HG03520 (cell line): ENCODE data around the gene ABCA4.
"Not testable (repeated sequence)": the region's sequence is repeated elsewhere in the genome, so short reads cannot be mapped to it uniquely, and the experiment has no call there.

ENCODE experiments used
- ATAC-seq: cut with Tn5 transposase; IDR thresholded peaks from one replicate; pipeline ENCODE4 v1.9.1; 2021; ENCODE audit warnings: mild to moderate bottlenecking, moderate library complexity; ENCODE audit not compliant: unreplicated experiment

The ABCA4 gene

GRCh38 chr1:94011709-94012595 lies 109.0 kb downstream of the ABCA4 start:
- ATAC-seq, result no peak

DNA sequence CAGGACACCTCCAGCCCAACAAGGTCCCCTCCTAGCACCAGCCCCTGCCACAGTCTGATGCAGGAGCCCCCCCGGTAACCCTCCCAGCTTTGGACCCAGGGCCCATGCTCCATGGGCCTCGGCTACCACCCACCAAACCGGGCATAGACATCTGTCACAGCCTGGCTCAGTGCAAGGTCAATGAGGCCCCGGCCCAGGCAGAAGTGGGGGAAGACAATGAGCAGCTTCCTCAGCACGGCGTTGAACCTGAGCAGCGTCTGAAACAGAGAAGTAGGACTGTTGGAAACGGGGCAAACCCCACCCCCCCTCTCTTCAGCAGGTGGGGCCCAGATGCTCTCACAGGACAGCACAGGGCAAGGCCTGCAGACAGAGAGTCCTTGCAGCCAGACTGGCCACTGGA lies 109.8 kb downstream of the ABCA4 start:
- ATAC-seq, result no peak

- ATAC-seq, result no peak
Observed at GRCh38 chr1:94009304-94009703, 111.6 kb downstream of the ABCA4 start.

DNA sequence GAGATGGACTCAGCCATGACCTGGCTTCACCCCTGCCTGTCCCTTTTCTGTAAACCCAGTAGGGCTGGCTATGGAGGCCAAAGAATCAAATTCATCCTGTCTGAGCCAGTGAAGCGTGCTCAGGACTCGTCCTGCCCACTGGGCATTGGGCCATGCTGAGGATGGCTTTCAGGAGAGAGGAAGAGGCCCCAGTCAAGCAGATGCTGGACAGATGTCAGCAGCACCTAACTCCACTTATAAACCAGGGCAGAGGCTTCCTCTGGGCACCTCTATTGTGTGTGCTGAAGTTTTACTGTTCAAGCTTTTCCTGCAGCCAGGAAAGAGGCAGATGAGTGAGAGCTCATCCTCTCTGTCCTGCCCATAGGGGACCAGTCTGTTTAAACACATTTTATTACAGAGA lies 114.3 kb downstream of the ABCA4 start:
- no peak for ATAC-seq

- no peak for ATAC-seq
Observed at GRCh38 chr1:94004924-94005323, 116.0 kb downstream of the ABCA4 start.

- no peak for ATAC-seq
Observed at GRCh38 chr1:94002046-94002787, 118.7 kb downstream of the ABCA4 start.

GRCh38 chr1:94001397-94002045 lies 119.4 kb downstream of the ABCA4 start:
- no peak for ATAC-seq

GRCh38 chr1:94000510-94001282 lies 120.3 kb downstream of the ABCA4 start:
- ATAC-seq, result no peak

DNA sequence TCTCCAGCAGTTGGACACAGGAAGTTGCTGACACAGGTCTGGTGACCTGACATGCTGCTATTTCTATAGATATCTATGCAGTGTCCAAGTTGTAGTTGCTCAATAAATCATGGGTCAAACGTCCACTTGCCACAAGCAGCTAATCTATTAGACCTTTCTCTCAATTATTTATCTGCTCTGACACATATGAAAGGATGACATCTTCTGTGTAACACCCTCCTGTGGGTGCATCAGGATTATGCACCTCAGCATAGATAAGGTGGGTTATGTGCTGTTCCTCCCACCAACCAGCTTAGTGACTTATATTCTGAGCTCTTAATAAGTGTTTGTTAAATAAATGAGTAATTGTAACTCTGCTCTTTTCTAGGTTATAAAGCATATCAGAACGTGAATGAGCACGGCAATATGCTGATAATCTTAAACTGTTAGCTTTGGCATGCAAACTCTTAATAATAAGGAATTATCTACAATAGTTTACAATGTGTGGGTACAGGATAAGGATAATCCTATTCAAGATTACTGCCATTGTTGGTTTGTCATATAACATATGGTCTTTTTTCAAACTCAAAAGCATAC lies 121.0 kb downstream of the ABCA4 start:
- ATAC-seq, result no peak

DNA sequence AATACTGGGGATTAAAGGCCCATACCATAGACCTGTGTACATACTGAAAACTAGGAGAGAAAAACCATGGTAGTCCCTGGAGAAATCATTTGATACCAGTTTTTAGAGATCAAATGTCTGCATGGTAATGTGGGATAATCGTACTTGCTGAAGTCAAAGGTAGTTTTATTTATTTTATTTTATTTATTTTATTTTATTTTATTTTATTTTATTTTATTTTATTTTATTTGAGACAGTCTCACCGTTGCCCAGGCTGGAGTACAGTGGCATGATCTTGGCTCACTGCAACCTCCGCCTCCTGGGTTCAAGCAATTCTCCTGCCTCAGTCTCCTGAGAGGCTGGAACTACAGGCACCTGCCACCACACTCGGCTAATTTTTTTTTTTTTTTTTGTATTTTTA lies 122.4 kb downstream of the ABCA4 start:
- not testable (repeated sequence) for ATAC-seq

DNA sequence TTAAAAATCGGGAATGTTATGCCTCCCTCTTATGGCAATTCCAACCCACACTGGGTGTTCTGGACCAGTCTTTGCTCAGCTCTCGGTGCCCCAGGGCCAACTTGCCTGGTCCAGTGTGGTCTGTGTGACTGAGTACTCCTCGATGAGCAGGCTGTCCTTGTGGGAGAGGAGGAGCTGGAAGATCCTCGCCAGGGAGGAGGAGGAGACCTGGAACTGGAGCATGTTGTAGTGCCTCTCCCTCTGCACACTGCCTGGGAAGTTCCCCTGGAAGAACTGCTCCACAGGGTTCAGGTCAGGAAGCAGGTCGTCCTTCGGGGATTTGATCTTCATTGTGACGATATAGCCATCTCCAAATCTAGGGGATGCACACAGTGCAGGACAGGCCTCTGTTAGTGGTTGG lies 123.2 kb downstream of the ABCA4 start:
- ATAC-seq, result no peak

DNA sequence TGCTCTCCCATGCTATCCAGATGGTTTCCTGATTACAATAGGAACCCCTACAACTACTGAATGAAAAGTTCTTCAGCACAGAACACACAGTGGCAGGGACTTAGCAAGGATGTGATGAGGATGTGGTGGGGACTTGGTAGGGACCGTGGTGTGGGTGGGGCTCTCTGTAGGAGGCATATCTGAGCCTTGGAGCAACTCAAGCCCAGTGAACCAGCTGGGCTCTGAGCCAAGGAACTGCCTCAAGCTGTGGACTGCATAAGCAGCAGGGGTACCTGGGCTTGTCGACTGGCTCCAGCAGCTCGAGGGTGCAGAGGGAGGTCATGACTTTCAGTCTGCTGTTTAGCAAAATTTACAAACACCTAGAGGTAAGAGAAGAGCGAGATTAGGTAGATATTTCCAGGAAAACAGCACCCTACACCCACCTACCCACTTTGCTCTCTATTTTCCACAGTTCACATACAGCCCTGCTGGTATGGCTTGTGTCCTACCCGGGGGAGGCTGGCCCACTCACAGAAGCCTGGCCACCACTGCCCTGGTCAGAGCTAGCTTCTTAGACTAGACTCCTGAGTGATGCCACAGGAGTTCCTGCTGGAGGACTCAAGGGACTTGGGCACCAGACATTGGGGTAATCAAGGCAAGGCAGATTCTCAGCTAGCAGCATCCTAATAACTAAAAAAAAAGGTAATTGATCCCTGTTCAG lies 125.0 kb downstream of the ABCA4 start:
- no peak for ATAC-seq

DNA sequence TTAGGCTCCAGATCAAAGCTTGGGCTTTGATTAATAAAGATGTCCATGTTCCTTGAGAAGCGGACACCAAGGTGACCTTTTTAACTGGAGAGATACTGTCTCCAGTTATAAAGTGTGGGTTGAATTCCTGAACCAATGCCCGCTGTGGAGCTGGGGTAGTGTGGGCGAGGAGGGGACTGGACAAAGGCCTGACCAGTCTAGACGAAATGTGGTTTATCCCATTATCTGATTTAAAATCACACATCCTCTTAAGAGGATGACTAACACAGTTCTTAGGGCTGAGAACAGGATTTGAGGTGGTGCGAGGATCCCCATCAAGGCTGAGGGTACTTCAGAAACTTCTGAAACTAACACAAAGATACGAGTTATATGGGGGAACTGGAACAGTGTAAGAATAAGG lies 127.2 kb downstream of the ABCA4 start:
- no peak for ATAC-seq

GRCh38 chr1:93992954-93993353 lies 128.0 kb downstream of the ABCA4 start:
- no peak for ATAC-seq

DNA sequence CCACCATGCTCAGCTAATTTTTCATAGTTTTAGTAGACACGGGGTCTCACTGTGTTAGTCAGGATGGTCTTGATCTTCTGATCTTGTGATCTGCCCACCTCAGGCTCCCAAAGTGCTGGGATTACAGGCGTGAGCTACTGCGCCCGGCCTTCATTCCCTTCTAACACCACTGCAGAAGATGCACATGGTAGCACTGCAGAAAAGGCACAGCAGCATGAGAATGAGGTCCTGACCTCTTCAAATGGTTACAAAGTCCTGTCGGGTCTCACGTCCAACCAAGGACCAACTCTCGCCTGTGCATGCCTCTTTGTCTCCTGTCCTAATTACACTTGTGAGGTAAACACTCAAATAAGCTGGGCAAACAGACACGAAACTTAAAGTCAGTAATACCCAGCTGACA lies 128.8 kb downstream of the ABCA4 start:
- no peak for ATAC-seq

DNA sequence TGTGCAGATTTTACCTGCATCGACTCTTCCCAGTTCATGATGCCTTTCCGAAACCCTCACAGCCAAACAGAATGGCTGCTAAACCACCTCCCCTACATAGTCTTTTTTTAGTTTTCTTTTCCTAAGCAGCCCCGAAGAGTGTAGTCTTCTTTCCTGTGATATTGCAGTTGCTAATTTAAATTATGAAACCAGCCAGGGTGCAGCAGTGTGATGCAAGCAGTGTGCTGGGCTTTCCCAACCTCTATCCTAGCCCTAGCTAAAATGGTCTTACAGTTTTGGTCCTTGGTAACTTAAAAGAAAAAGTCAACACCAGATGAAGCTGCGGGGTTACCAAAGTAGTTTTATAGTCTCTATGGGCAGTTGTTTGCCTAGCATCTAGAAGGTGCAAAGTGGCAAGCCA lies 129.7 kb downstream of the ABCA4 start:
- ATAC-seq, result no peak

- not testable (repeated sequence) for ATAC-seq
Observed at GRCh38 chr1:93990477-93990876, 130.5 kb downstream of the ABCA4 start.

DNA sequence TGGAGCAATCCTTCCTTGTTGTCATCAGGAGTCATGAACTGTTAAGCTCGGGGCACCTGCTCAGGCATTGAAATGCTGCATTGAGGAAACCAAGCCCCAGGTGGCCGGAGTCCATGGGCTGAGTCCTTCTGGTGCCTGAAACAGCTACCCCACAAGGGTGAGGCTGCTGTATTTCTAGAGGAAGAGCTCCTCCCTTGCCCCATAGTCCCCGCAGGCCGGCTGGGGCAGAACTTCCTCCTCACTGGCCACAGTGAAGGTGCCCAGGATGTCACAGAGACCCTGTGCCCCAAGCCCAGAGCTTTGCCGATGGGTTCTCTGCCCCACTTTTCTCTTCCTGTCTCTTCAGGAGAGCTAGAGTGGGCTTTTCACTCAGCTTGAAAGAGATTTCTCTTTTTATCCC lies 130.9 kb downstream of the ABCA4 start:
- ATAC-seq, result no peak

GRCh38 chr1:93989601-93990000 lies 131.3 kb downstream of the ABCA4 start:
- no peak for ATAC-seq
